T-cell (primary cell): ENCODE measurements around the gene TSPEAR. TPM values are rescaled to one million over a fixed set of nuclear protein-coding genes. Genes with fewer than 3 reads are reported as not detected.

Source experiments
- ATAC-seq, 4 experiments: fragments of 200-7000 bp in 3 of 4; fragments of 150-1000 bp in 1 of 4; cut with Tn5 transposase; replicated peaks in 1 of 4; 1 replicate in 3 of 4; 2 replicates in 1 of 4; pipeline ENCODE4 v1.10.0; 2021; ENCODE audit warnings: moderate library complexity in 3 of 4, mild to moderate bottlenecking in 2 of 4, moderate number of reproducible peaks in 1 of 4
- CTCF ChIA-PET, 2 donors: fragments of 300-600 bp; sonication (Branson Sonifier 250); formaldehyde crosslinking; loops; one replicate each; lab custom pipeline; 2022; ENCODE audit warnings: antibody characterized with exemption in 2 of 2; lab: Charles Lee
- POLR2A ChIA-PET, 2 donors: fragments of 300-600 bp; sonication (Branson Sonifier 250); formaldehyde crosslinking; loops; one replicate each; lab custom pipeline; 2022; ENCODE audit warnings: antibody characterized with exemption in 2 of 2; lab: Charles Lee
- DNase-seq, 35 experiments: peaks; one replicate each; pipeline versions ENCODE4 v3.0.0 to v3.0.0-alpha.2; 2013 to 2023
- H3K27ac ChIP-seq: one replicate; pipeline ENCODE4 v1.5.1; 2013; ENCODE audit warnings: low read length
- H3K27me3 ChIP-seq, 2 experiments: replicated peaks in 1 of 2; 1 replicate in 1 of 2; 2 replicates in 1 of 2; pipeline versions ENCODE4 v1.6.1 to v1.7.0; 2013; ENCODE audit warnings: low read length in 1 of 2, mixed read lengths in 1 of 2; ENCODE audit not compliant: control insufficient read depth in 2 of 2, insufficient read depth in 2 of 2; ENCODE audit errors: extremely low read depth in 1 of 2
- H3K36me3 ChIP-seq, 2 donors: 1 replicate in 1 of 2; 2 replicates in 1 of 2; pipeline versions ENCODE4 v1.6.1 to v1.7.0; 2013; ENCODE audit warnings: low read length in 1 of 2; ENCODE audit not compliant: control insufficient read depth in 2 of 2, insufficient read depth in 1 of 2; ENCODE audit errors: extremely low read depth in 1 of 2
- H3K4me1 ChIP-seq, 2 experiments: 1 replicate in 1 of 2; 2 replicates in 1 of 2; pipeline versions ENCODE4 v1.6.1 to v1.7.0; 2013; ENCODE audit warnings: low read length in 2 of 2, mixed read lengths in 1 of 2; ENCODE audit not compliant: insufficient read depth in 2 of 2, control insufficient read depth in 1 of 2; ENCODE audit errors: extremely low read depth in 1 of 2
- H3K4me3 ChIP-seq, 2 donors: 1 replicate in 1 of 2; 2 replicates in 1 of 2; pipeline versions ENCODE4 v1.5.1 to v1.7.0; 2013; ENCODE audit warnings: mild to moderate bottlenecking in 2 of 2, low read length in 1 of 2, moderate library complexity in 1 of 2; ENCODE audit not compliant: control insufficient read depth in 1 of 2; ENCODE audit errors: extremely low read depth in 1 of 2
- H3K9me3 ChIP-seq: 2 replicates; pipeline ENCODE4 v1.7.0; 2013
- H3K27ac Mint-ChIP-seq, 2 donors: one replicate each; pipeline ENCODE4 v1.8.0; 2020 to 2021; ENCODE audit warnings: mild to moderate bottlenecking in 2 of 2, mixed read lengths in 2 of 2
- H3K27me3 Mint-ChIP-seq, 2 donors: one replicate each; pipeline ENCODE4 v1.8.0; 2021 to 2022; ENCODE audit warnings: mixed read lengths in 2 of 2
- H3K36me3 Mint-ChIP-seq: one replicate; pipeline ENCODE4 v1.8.0; 2021; ENCODE audit warnings: mixed read lengths
- H3K4me1 Mint-ChIP-seq, 3 donors: one replicate each; pipeline ENCODE4 v1.8.0; 2020 to 2022; ENCODE audit warnings: mixed read lengths in 3 of 3, mild to moderate bottlenecking in 1 of 3
- H3K4me3 Mint-ChIP-seq, 3 donors: one replicate each; pipeline ENCODE4 v1.8.0; 2020 to 2022; ENCODE audit warnings: mild to moderate bottlenecking in 3 of 3, mixed read lengths in 3 of 3, moderate library complexity in 3 of 3
- H3K9me3 Mint-ChIP-seq, 3 donors: one replicate each; pipeline ENCODE4 v1.8.0; 2020 to 2022; ENCODE audit warnings: mixed read lengths in 3 of 3
- WGBS: methylation state at CpG from one replicate; pipeline ENCODE4 v1.1.5; 2013; ENCODE audit warnings: missing lambda C conversion rate; ENCODE audit not compliant: insufficient coverage; 5-methylcytosine and 5-hydroxymethylcytosine counted together
- total RNA-seq, 35 experiments: library from RNA in 6 of 35; stranded (reverse) in 6 of 35; fragments of 120-200 nt in 1 of 35; gene quantifications; one replicate each; pipeline versions ENCODE4 v1.2.1 to v1.2.4 and lab custom pipeline; 2013 to 2026

Gene TSPEAR
- total RNA-seq, 5 donors from 2014 or later (not counting 1 experiment from before 2014, with no cell fraction given), result not detected

DNA sequence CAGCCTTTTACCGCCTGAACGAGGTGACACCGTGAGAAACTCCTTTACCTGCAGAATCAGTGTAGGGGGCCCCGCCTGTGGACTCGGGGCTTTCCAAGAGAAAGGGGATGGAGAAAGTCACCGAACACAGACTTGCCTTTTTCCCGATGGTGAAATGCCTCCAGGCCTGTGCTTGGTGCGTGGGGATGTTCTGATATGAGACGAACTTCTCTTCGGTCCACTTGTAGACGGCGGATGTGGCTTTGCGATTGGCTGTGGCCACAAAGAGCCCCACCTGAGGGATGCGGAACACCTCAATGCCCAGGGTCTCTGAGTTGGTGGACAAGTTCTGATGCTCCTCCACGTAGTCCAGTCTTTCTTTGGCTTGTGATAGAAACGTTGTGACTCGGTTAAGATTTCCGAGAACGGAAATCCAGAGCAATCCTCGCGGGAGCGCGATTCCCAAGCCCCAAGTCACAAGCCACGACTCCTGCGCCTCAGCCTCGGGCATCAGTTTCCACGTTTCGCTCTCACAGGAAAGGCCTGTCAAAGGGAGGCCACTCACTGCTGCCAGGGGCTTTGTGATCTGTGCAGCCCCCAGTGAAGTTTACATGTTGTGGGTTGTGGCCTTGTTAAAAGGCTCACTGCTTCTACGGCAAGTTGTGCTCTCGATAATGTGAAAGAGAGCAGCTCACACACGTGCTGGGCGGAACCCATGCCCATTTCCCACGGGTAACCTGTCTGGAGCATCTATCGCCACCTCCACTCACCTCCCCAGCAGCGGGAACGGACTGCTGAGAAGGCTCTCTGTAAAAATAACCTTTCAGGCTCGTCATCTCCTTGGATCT, 184.0 kb downstream of the TSPEAR start:
- Mint-ChIP-seq H3K27ac (no peak overlapping the region), H3K4me1 (no peaks in the 10 kb centered on the region), H3K27me3 (peaks cover 0 to 4% of the 10 kb centered on the region in 2 donors), H3K4me3 (no peak overlapping the region), H3K36me3 (no peaks in the 10 kb centered on the region), H3K9me3 (no peaks in the 10 kb centered on the region)
- ChIA-PET POLR2A (no interaction called here), CTCF (no interaction called here)
- H3K9me3 ChIP-seq, result no peaks in the 10 kb centered on the region
- DNase-seq (peak in 2 of 35 experiments; percentile 0), ATAC-seq (no peak)
- no peak overlapping the region for H3K4me3 ChIP-seq
- H3K27ac ChIP-seq, result no peak overlapping the region
- no peaks in the 10 kb centered on the region for H3K36me3 ChIP-seq
- whole genome bisulfite sequencing, result 91% methylated on average over 31 of the region's 37 CpGs
- H3K4me1 ChIP-seq, result no peaks in the 10 kb centered on the region
- peaks cover 0 to 15% of the 10 kb centered on the region in 2 experiments for H3K27me3 ChIP-seq

DNA sequence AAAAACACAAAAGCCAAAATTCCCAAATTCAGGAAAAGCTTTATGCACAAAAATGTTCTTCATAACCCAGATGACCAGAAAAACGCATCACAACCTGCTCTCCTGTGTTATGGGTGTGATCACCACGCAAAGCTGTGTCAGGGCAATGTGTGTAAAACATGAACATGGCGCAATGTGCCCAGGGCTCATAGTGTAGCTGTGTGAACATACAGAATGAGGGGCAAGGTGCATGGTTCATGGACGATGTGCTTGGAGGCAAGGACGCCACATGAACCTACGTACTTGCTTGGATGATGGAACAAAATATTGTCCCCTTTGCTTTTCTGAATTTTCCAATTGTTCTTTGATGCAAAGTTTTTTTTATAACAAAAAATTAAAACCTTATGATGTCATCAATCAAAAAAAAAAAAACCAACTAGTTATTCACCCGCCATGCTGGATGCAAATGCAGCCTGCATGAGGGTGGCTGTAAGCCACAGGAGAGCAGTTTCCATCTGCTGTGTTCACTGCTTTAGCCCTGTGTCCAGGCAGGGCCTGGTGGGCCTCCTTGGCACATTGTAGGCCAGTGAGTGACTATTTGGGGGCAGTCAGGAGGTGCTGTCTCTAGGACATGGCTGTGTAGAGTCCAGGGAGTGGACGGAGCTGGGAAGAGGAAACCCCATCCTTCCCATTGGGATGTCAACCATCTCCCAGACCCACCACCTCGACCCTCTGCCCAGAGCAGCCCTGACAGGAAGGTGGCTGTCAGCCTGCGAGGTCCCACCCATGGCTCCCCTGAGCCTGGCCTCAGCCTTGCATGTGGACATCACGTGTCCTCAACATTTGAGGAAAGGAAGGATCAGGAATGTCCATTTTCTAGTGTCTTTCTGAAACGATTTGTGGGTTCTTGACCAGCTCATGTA, 185.0 kb downstream of the TSPEAR start:
- no peak for DNase-seq
- no peak overlapping the region for H3K4me3 Mint-ChIP-seq
- Histone ChIP-seq H3K4me3 (no peak overlapping the region), H3K36me3 (no peaks in the 10 kb centered on the region), H3K4me1 (no peaks in the 10 kb centered on the region), H3K27me3 (peaks cover 0 to 8% of the 10 kb centered on the region in 2 experiments), H3K9me3 (no peaks in the 10 kb centered on the region), H3K27ac (no peak overlapping the region)
- H3K36me3 Mint-ChIP-seq, result no peaks in the 10 kb centered on the region
- no peak overlapping the region for H3K27ac Mint-ChIP-seq
- CTCF ChIA-PET, result no interaction called here
- peaks cover 0 to 4% of the 10 kb centered on the region in 2 donors for H3K27me3 Mint-ChIP-seq
- H3K9me3 Mint-ChIP-seq, result no peaks in the 10 kb centered on the region
- no peak for ATAC-seq
- H3K4me1 Mint-ChIP-seq, result no peaks in the 10 kb centered on the region
- POLR2A ChIA-PET, result interaction anchor here in 1 of 2 donors (0.5 kb wide), 1 partner anchor 196 kb away, joined by 4 read pairs; no protein-coding TSS in a partner anchor
- 78% methylated on average over 4 of the region's 12 CpGs for WGBS

- Histone ChIP-seq H3K27me3 (peaks cover 0 to 16% of the 10 kb centered on the region in 2 experiments), H3K4me3 (no peak overlapping the region), H3K36me3 (no peaks in the 10 kb centered on the region), H3K4me1 (no peaks in the 10 kb centered on the region), H3K27ac (no peak overlapping the region), H3K9me3 (no peaks in the 10 kb centered on the region)
- CTCF ChIA-PET, result no interaction called here
- Mint-ChIP-seq H3K4me3 (no peak overlapping the region), H3K9me3 (no peaks in the 10 kb centered on the region), H3K27me3 (peaks cover 0 to 4% of the 10 kb centered on the region in 2 donors), H3K4me1 (no peaks in the 10 kb centered on the region), H3K36me3 (no peaks in the 10 kb centered on the region), H3K27ac (no peak overlapping the region)
- no peak for DNase-seq
- no peak for ATAC-seq
- POLR2A ChIA-PET, result interaction anchor here in 1 of 2 donors (0.5 kb wide), 1 partner anchor 197 kb away, joined by 4 read pairs; no protein-coding TSS in a partner anchor
- WGBS, result 86% methylated on average over 17 of the region's 20 CpGs
Observed at GRCh38 chr21:44525391-44526095, 185.8 kb downstream of the TSPEAR start.

GRCh38 chr21:44524414-44525371, 186.7 kb downstream of the TSPEAR start:
- no peaks in the 10 kb centered on the region for H3K36me3 ChIP-seq
- CTCF ChIA-PET, result no interaction called here
- Mint-ChIP-seq H3K36me3 (no peaks in the 10 kb centered on the region), H3K27me3 (no peaks in the 10 kb centered on the region), H3K4me1 (no peaks in the 10 kb centered on the region), H3K9me3 (no peaks in the 10 kb centered on the region), H3K4me3 (no peak overlapping the region), H3K27ac (no peak overlapping the region)
- peaks cover 0 to 21% of the 10 kb centered on the region in 2 experiments for H3K27me3 ChIP-seq
- ATAC-seq (no peak), DNase-seq (no peak)
- 56% methylated on average over 2 of the region's 2 CpGs for WGBS
- POLR2A ChIA-PET, result no interaction called here
- H3K9me3 ChIP-seq, result no peaks in the 10 kb centered on the region
- H3K4me1 ChIP-seq, result no peaks in the 10 kb centered on the region
- no peak overlapping the region for H3K27ac ChIP-seq
- no peak overlapping the region for H3K4me3 ChIP-seq

DNA sequence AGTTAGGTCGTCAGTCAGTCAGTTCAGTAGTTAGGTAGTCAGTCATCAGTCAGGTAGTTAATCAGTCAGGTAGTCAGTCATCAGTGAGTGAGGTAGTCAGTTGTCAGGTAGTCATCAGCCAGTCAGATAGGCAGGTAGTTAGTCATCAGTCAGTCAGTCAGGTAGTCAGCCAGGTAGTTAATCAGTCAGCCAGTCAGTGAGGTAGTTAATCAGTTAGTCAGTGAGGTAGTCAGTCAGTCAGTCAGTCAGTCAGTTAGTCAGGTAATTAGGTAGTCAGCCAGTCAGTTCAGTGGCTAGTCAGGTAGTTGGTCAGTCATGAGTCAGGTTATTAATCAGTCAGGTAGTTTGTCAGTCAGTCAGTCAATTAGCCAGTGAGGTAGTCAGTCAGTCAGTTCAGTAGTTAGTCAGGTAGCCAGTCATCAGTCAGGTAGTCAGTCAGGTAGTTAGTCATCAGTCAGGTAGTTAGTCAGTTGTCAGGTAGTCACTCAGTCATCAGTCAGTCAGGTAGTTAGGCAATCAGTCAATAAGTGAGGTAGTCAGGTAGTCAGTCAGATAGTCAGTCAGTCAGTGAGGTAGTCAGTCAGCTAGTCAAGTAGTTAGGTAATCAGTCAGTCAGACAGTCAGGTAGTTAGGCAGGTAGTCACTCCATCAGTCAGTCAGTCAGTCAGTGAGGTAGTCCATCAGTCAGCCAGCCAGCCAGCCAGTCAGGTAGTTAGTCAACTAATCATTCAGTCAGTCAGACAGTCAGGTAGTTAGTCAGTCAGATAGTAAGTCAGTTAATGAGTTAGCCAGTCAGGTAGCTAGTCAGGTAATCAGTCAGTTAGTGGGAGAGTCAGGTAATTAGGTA, 187.6 kb downstream of the TSPEAR start:
- Histone ChIP-seq H3K9me3 (no peaks in the 10 kb centered on the region), H3K27ac (no peak overlapping the region), H3K4me1 (no peaks in the 10 kb centered on the region), H3K36me3 (no peaks in the 10 kb centered on the region), H3K27me3 (peaks cover 0 to 26% of the 10 kb centered on the region in 2 experiments), H3K4me3 (no peak overlapping the region)
- H3K36me3 Mint-ChIP-seq, result no peaks in the 10 kb centered on the region
- 69% methylated on average over 1 of the region's 1 CpG for WGBS
- H3K27me3 Mint-ChIP-seq, result no peaks in the 10 kb centered on the region
- no peaks in the 10 kb centered on the region for H3K9me3 Mint-ChIP-seq
- POLR2A ChIA-PET, result no interaction called here
- CTCF ChIA-PET, result no interaction called here
- ATAC-seq, result no peak
- no peak overlapping the region for H3K27ac Mint-ChIP-seq
- DNase-seq, result no peak
- no peaks in the 10 kb centered on the region for H3K4me1 Mint-ChIP-seq
- H3K4me3 Mint-ChIP-seq, result no peak overlapping the region
